M059J (cell line): Measurements from ENCODE around the gene RBM27. TPM values are rescaled to one million over a fixed set of nuclear protein-coding genes. Genes with fewer than 3 reads are reported as not detected.
A peak's percentile ranks its signal among the peaks of the same experiment; 100 is the strongest.
"Not testable (repeated sequence)": the region's sequence is repeated elsewhere in the genome, so short reads cannot be mapped to it uniquely, and the experiment has no call there.

ENCODE experiments used
- DNase-seq: peaks from one replicate; pipeline ENCODE4 v3.0.0-alpha.2; 2012; ENCODE audit warnings: low read depth
- total RNA-seq: library from RNA; depleted of rRNA; stranded (reverse); fragments of >200 nt; shearing (Covaris generic); gene quantifications from 2 replicates; pipeline ENCODE4 v1.2.3, GENCODE V29; 2014; rRNA removed

The RBM27 gene, protein sequence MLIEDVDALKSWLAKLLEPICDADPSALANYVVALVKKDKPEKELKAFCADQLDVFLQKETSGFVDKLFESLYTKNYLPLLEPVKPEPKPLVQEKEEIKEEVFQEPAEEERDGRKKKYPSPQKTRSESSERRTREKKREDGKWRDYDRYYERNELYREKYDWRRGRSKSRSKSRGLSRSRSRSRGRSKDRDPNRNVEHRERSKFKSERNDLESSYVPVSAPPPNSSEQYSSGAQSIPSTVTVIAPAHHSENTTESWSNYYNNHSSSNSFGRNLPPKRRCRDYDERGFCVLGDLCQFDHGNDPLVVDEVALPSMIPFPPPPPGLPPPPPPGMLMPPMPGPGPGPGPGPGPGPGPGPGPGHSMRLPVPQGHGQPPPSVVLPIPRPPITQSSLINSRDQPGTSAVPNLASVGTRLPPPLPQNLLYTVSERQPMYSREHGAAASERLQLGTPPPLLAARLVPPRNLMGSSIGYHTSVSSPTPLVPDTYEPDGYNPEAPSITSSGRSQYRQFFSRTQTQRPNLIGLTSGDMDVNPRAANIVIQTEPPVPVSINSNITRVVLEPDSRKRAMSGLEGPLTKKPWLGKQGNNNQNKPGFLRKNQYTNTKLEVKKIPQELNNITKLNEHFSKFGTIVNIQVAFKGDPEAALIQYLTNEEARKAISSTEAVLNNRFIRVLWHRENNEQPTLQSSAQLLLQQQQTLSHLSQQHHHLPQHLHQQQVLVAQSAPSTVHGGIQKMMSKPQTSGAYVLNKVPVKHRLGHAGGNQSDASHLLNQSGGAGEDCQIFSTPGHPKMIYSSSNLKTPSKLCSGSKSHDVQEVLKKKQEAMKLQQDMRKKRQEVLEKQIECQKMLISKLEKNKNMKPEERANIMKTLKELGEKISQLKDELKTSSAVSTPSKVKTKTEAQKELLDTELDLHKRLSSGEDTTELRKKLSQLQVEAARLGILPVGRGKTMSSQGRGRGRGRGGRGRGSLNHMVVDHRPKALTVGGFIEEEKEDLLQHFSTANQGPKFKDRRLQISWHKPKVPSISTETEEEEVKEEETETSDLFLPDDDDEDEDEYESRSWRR
- total RNA-seq, result 12.3 and 18.7 TPM in 2 replicates

DNA sequence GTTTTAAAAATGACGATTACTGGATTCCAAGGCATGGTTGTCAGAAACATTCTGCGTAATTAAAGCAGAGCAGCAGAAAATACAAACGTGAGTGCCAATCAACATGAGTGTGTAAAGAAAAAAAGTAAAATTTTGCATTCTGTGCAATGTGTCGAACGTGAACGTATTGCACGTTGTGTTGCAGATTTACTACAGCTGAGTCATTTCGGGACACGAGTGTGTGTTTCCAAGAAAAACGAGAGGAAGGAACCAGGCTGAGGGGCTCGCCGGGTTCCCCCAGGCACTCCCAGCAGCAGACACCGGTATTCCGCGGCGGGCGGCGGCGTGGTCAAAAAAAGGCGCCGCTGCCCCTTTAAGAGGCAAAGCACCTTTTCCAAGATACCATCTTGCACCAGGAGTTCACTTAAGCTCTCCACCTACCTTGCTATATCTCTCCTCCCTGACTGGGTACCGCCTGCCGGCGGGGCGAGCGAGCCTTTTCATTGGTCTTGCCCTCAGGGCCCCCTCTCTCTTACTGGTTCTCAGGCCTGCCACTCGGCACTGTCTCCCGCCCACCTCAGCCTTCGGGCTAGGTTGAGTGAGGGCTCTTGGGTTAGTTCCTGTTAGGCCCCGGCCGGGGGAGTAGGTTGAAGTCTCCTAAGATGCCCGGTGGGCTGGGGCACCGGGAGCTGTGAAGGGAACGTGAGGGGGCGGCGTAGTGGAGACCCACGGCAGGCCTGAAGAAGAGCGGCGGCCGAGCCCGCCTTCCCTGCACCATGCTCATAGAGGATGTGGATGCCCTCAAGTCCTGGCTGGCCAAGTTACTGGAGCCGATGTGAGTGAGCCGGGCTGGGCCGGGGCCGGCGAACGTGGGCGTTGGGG is at the start of gene RBM27:
RBM27 (plus strand) TSS at position 595 of the 861 bp plus-strand sequence; CDS start at position 756, 161 bp downstream.
- DNase-seq, result peak; percentile 97

DNA sequence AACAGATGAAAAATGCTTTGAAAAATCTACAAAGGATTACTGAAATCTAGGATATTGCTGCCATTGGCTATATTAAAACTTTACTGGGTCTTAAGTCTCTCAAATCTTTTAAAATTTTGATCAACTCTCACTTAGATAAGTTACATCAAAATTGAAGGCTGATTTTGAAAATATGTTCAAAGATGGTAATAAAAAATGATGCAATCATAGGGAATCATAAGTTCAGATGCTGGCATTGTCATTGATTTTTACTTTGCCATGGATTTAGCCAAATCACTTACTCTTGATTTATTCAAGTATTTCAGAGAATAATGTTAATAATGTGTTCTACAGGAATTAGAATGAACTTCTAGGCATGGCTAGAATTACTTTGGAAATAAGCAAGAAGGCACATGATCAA is 45.1 kb upstream of the RBM27 start:
- no peak for DNase-seq

DNA sequence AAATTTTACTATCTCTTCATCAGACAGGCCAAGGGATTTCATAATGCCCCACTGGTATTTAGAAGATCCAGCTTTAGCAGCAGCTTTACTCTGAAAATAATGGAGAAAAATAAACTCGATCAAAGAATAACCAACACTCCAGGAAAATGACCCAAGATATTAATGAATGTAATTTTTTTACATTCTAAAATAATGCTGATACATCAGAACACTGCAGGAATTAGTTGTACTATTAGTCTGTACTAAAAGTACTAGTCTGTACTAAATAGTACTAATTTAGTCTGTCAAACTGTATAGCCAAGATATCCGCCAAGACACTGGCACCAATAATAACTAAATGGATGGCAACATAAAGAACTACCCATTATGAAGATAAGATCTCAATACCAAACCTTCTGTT is 39.0 kb upstream of the RBM27 start:
- no peak for DNase-seq

DNA sequence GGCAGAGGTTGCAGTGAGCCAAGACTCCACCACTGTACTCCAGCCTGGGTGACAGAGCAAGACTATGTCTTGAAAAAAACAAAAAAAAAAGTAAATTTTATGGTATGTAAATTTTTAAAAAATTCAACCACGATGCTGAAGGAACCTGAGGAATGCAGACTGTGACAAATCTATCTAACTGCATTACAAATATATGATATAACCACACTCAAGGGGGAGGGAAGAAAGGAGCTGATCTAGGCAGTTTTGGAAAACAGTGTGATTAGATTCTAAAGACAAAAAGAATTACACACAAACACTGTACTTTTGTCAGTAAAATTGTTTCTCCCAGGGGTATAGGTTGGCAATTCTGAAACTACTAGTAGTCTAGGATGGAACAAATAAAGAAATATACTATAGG is 37.9 kb upstream of the RBM27 start:
- no peak for DNase-seq

DNA sequence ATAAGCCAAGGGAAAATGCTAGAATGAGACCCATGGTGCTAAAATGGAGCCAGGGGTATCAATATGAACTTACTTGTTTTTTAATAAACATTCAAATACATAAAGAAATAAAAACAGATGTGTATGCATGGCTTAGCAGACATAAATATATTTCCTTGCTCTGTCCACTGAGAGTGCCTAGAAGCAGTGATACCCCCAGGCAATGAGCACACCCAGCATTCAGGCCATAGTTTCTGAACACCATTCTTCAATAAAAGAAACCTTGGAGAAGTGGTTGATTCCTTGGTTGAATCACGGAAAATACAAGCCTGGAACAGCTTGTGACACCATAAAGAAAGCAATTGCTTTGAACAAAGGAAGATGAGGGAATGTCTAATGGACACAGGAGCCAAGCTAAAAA is 37.5 kb upstream of the RBM27 start:
- DNase-seq, result no peak

DNA sequence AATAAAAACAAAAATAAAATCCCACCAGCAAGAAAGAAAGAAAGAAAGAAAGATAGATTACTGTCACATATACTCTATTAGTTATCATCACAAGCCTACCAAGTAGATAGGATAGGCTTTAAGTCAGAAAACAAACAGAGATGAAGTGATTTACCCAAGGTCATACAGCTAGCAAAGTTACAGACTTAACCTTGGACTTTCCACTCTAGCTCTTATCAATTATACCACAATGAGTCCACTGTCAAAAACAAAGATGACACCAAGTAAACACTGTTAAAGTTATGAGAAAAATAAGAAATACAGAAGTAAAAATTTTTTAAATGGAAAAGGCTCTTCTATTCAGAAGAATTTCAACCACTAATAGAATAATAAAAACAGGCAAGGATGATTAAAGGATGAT is 34.3 kb upstream of the RBM27 start:
- no peak for DNase-seq

DNA sequence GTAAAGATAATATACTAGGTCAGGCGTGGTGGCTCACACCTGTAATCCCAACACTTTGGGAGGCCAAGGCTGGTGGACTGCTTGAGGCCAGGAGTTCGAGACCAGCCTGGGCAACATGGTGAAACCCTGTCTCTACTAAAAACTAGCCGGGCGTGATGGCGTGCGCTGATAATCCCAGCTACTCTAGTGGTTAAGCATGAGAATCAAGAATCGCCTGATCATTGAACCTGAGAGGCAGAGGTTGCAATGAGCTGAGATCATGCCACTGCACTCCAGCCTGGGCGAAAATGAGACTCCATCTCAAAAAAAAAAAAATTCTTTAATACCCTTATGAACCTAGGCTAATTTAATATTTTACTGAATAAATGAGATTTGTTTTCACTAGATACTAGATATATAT is 30.4 kb upstream of the RBM27 start:
- DNase-seq, result not testable (repeated sequence)

- no peak for DNase-seq
These were observed 29.8 kb upstream of the RBM27 start for GRCh38 chr5:146173597-146173996.

DNA sequence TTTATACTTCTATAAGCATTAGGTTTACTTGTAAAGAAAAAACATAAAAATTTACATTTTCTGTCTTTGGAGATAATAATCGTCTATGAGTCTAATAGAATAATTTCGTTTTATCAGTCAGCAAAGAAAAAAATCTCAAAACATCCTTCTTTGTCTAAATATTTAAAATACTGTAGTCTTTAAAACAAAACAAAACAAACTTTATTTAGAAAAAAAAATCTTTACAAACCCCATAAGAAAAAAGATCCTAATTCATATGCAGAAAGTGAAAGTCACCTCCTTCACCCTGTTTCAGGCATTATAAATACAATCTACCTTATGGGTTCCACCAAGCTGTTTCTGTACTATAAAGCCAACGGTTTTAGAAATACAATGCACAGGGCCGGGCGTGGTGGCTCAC is 26.6 kb upstream of the RBM27 start:
- no peak for DNase-seq

GRCh38 chr5:146179696-146180095 is 23.7 kb upstream of the RBM27 start:
- DNase-seq, result no peak

- not testable (repeated sequence) for DNase-seq
These were observed 20.0 kb upstream of the RBM27 start for GRCh38 chr5:146183403-146183802.

GRCh38 chr5:146185161-146185560 is 18.2 kb upstream of the RBM27 start:
- peak; percentile 65 for DNase-seq

- DNase-seq, result peak; percentile 75
These were observed 15.0 kb upstream of the RBM27 start for GRCh38 chr5:146188358-146188757.

- DNase-seq, result no peak
These were observed 10.8 kb upstream of the RBM27 start for GRCh38 chr5:146192571-146193043.

GRCh38 chr5:146193285-146193684 is 10.1 kb upstream of the RBM27 start:
- no peak for DNase-seq

DNA sequence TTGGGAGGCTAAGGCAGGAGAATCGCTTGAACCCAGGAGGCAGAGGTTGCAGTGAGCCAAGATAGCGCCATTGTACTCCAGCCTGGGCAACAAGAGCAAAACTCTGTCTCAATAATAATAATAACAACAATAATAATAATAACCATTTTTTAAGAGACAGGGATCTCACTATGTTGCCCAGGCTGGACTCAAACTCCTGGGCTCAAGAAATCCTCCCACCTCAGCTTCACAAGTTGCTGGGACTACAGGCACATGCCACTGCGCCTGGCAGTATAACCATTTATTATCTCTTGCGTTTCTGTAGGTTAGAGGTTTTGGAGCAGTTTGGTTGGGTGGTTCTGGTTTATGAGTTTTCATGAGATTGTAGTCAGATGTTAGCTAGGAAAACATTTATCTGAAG is 8.4 kb upstream of the RBM27 start:
- DNase-seq, result not testable (repeated sequence)

DNA sequence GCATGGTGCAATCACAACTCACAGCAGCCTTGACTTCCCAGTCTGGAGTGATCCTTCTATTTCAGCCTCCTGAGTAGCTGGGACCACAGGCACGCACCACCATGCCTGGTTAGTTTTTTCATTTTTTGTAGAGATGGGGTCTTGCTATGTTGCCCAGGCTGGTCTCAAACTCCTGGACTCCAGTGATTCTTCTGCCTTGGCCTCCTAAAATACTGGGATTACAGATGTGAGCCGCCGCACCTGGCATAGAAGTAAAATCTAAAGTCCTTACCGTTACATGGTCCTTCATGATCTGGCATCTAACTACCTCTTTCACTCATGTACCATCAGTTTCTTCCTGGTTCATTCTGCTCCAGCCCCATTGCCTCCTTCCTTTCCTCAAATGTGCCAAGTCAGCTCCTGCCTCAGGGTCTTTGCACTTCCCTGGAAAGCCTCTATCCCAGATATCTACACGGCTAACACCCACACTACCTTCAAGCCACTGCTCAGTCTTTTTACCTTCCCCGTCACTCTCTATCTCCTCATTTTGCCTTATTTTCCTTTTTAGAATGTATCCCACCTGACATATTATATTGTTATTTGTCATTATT is 6.9 kb upstream of the RBM27 start:
- DNase-seq, result no peak

DNA sequence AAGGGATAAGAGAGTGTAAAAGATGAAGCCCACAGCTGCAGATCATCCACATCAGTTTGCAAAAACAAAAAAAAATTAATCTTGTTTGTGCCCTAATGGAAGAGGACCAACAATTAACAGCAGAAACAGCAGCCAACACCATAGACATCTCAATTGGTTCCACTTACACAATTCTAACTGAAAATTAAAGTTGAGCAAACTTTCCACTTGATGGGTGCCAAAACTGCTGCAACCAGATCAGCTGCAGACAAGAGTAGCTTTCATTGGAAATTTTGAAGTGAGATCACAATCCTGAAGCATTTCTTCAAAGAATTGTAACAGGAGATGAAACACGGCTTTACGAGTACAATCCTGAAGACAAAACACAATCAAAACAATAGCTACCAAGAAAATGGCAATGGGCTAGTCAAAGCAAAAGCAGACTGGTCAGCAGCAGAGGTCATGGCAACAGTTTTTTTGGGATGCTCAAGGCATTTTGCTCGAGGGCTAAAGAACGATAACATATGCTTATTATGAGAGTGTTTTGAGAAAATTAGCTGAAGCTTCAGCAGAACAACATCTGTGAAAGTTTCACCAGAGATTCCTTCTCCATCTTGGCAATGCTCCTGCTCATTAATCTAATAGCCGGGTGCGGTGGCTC is 4.1 kb upstream of the RBM27 start:
- DNase-seq, result no peak

GRCh38 chr5:146201795-146202194 is 1.6 kb upstream of the RBM27 start:
- DNase-seq, result peak; percentile 49

DNA sequence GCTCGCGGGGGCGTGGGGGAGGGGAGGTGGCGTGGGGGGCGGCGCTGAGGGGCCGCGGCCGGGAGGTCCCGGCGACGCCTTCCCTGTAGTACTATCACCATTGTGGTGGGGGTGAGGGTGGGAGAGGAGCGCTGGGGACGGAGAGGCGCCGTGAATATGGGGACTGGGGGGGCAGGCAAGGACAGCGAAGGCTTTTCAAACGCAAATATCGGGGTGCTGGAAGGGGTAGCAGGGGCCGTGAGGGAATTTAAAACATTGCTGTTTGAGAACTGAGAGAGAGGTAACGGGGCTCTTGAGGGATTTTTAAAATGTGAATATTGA is 427 bp downstream of the RBM27 start:
- DNase-seq, result no peak
